NCI-H2029 (cell line): ENCODE results near the gene TCF7.

Source experiments
- DNase-seq: peaks from one replicate; lab custom pipeline; 2025; lab: John Stamatoyannopoulos, UW

Gene TCF7

GRCh38 chr5:134177369-134178095 is 63.1 kb downstream of the TCF7 start:
- peak; percentile 61 for DNase-seq

DNA sequence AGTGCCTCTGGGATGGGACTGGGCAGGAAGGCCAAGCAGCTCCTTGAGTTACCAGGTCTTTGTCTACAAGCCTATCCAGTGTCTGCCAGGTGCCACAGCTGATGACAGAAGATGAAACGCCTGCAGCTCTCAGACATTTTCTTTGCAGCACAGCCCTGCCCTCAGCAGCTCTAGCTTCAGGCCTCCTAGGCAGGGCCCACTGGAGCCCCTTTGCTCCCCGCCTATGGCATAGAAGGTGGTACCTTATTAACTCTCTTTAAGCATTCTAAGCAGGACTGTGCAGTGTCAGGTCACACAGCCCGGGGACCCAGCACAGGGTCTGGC is 63.6 kb downstream of the TCF7 start:
- DNase-seq = no peak

GRCh38 chr5:134183481-134183880 is 69.0 kb downstream of the TCF7 start:
- no peak for DNase-seq

DNA sequence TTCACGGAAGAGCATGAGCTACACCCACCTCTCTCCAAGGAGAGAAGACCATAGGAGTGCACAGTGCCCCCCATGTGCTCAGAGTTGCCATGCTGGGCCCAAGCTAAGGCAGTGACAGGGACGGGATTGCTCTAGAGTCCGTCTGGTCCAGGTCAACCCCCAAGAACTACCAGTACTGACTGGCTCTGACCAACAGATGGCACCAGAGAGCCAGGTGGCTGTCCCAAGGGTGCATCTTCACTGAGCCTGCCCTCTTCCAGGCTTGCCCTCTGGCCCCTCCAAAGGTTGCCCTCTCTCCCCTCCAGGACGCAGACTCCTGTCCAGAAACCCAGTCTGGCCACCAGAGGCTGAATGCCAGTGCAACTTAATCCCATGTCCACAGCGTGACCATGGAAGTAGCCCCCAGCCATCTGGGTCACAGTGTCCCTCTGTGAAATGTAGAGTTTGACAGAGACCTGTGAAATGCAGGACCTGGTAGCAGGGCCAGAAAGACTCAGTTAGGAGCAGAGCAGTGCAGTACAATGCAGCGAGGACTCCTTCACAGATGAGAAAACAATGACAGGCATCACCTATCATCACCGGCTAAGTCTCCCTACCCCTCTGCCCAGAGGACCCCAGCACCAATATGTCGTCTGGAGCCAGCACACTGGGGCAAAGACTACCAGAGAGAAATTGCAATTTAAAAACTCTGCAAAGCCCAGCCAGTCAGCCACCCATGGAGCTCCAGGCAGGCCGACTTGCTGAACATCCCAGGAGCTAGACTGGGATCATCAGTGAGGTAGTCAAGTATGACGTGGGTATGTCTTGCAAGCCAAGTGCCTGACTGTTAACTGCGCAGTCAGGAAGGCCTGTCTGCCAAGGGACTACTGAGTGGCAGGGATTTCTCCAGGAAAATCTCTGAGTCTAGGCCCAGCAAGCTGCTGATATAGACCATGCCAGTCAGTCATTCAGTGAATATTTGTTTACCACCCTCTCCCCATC is 70.0 kb downstream of the TCF7 start:
- DNase-seq = peak; percentile 48

DNA sequence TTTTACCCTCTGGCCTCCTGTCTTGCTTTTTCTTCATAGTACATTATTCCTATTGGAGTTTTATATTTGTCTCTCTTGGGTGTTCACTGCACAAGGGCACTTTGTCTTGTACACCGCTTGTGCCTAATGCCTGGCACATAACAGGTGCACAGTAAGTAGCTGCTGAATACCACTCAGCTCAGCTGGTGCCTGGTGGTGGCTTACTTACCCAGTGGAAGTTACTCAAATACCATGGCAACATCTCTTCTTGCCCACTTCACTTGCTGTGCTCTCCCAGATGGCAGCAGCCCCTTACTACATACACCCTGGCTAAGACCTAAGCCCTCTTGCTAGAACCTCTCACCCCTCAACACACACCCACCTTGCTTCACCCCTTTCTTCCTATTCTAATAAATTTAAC is 73.6 kb downstream of the TCF7 start:
- DNase-seq = no peak

- no peak for DNase-seq
Observed at GRCh38 chr5:134189031-134189430, 74.5 kb downstream of the TCF7 start.

DNA sequence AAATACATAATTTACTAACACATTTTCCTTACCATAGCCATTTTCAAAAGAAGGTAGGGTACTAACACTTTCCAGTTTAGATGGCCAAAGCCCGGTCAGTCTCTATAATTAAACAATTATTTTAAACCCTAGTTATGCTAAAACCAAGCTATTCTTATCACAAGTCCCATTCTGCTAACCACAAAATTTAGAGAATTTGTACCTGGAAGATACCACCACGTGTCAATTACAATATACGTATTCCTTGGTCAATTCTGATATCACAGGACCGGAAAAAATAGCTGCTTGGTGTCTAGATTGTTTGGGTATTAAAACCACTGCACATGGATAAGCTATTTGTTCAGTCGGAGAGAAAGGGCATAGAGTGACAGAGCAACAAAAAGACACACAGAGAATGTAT is 81.2 kb downstream of the TCF7 start:
- DNase-seq = no peak
